Gastrocnemius medialis (tissue), 4 donors: ENCODE measurements around the gene OR10P1. TPM values are rescaled to one million over a fixed set of nuclear protein-coding genes. Genes with fewer than 3 reads are reported as not detected.
A peak's percentile ranks its signal among the peaks of the same experiment; 100 is the strongest.

Experiments used
- ATAC-seq, 2 donors: fragments of 150-250 bp; one replicate each; pipeline ENCODE4 v1.9.1; 2016
- DNase-seq, 2 donors: peaks; one replicate each; pipeline ENCODE4 v3.0.0-alpha.2; 2019
- H3K27ac ChIP-seq, 4 donors: fragments of 200-600 bp; sonication (generic); 1 replicate in 1 of 4; 2 replicates in 3 of 4; pipeline ENCODE4 v1.5.1; 2016 to 2018; ENCODE audit warnings: mild to moderate bottlenecking in 2 of 4, moderate library complexity in 1 of 4
- H3K27me3 ChIP-seq, 3 donors: fragments of 200-600 bp; sonication (generic) in 2 of 3; 1 replicate in 1 of 3; 2 replicates in 2 of 3; pipeline versions ENCODE4 v1.5.1 to v1.6.0; 2016 to 2019; ENCODE audit warnings: mild to moderate bottlenecking in 1 of 3, moderate library complexity in 1 of 3
- H3K36me3 ChIP-seq, 2 donors: fragments of 200-600 bp; sonication (generic) in 1 of 2; one replicate each; pipeline ENCODE4 v1.5.1; 2017 to 2018
- H3K4me1 ChIP-seq, 2 donors: fragments of 200-600 bp; sonication (generic) in 1 of 2; one replicate each; pipeline ENCODE4 v1.5.1; 2016 to 2017; ENCODE audit warnings: mild to moderate bottlenecking in 2 of 2
- H3K4me3 ChIP-seq, 4 donors: fragments of 200-600 bp; sonication (generic) in 3 of 4; 1 replicate in 1 of 4; 2 replicates in 3 of 4; pipeline ENCODE4 v1.5.1; 2016 to 2019; ENCODE audit warnings: mild to moderate bottlenecking in 2 of 4
- H3K9me3 ChIP-seq, 3 donors: fragments of 200-600 bp; sonication (generic) in 2 of 3; 1 replicate in 1 of 3; 2 replicates in 2 of 3; pipeline ENCODE4 v1.5.1; 2016 to 2019
- CTCF ChIP-seq, 5 experiments: fragments of 450-650 bp in 3 of 5; fragments of 200-600 bp in 2 of 5; sonication (generic) in 2 of 5; IDR thresholded peaks in 4 of 5; conservative IDR thresholded peaks in 1 of 5; 1 replicate in 4 of 5; 2 replicates in 1 of 5; pipeline ENCODE4 v1.5.1; 2016 to 2019; ENCODE audit warnings: antibody characterized with exemption in 5 of 5, mild to moderate bottlenecking in 3 of 5, moderate library complexity in 3 of 5
- POLR2A ChIP-seq, 2 donors: fragments of 450-650 bp; IDR thresholded peaks; one replicate each; pipeline ENCODE4 v1.6.1; 2017; ENCODE audit warnings: antibody characterized with exemption in 2 of 2, mild to moderate bottlenecking in 2 of 2, moderate library complexity in 2 of 2
- in situ Hi-C, 4 donors: fragments of 200-750 bp; cut with MboI; loops; one replicate each; pipeline versions ENCODE4 v1.15.0 to v1.8.0; 2017; ENCODE audit warnings: low sequenced_read_pairs in 4 of 4
- intact Hi-C: fragments of 100-400 bp; cut with DNase I; formaldehyde crosslinking; loops from one replicate; pipeline ENCODE4 v1.15.1; 2023; ENCODE audit warnings: low total_unique reads
- total RNA-seq, 4 donors: library from RNA; depleted of rRNA; stranded (reverse); fragments of >200 nt; gene quantifications; one replicate each; pipeline versions ENCODE4 v1.1.0 to v1.2.3, GENCODE V29; 2016

OR10P1 gene
- total RNA-seq, 4 donors from 2014 or later, result not detected

GRCh38 chr12:55681142-55682077 lies 44.7 kb downstream of the OR10P1 start:
- Histone ChIP-seq H3K36me3 (peaks cover 0 to 14% of the 10 kb centered on the region in 2 donors), H3K27me3 (no peaks in the 10 kb centered on the region), H3K4me3 (peak overlapping the region; percentile 33 to 56 (median 40)), H3K27ac (peak overlapping the region; percentile 68 to 87 (median 80)), H3K4me1 (peaks cover 7 to 17% of the 10 kb centered on the region in 2 donors), H3K9me3 (no peaks in the 10 kb centered on the region)
- ATAC-seq, result peak; percentile 93 to 94
- DNase-seq, result peak; percentile 63 to 85
- in situ Hi-C loops (loop anchor here in 1 of 4 donors (5.0 kb wide), 1 partner anchor 41 kb away; the partner anchor contains the start of gene RDH5), intact Hi-C loops (loop anchor here (1.0 to 2.0 kb wide), 2 partner anchors 19 to 40 kb away; no protein-coding TSS in a partner anchor)
- TF ChIP-seq POLR2A (IDR thresholded peaks at IDR 0.05) (peak in 1 of 2 donors; percentile 39), CTCF (IDR thresholded peaks at IDR 0.05 in 4 of 5, conservative IDR thresholded peaks at IDR 0.05 in 1 of 5) (peak; percentile 21 to 57 (median 53))

GRCh38 chr12:55682087-55682796 lies 45.5 kb downstream of the OR10P1 start:
- Histone ChIP-seq H3K9me3 (no peaks in the 10 kb centered on the region), H3K27ac (peak overlapping the region; percentile 68 to 87 (median 80)), H3K4me3 (peak overlapping the region; percentile 33 to 56 (median 40)), H3K27me3 (no peaks in the 10 kb centered on the region), H3K4me1 (peaks cover 7 to 17% of the 10 kb centered on the region in 2 donors), H3K36me3 (peaks cover 0 to 20% of the 10 kb centered on the region in 2 donors)
- TF ChIP-seq POLR2A (IDR thresholded peaks at IDR 0.05), result no peak
- TF ChIP-seq CTCF (IDR thresholded peaks at IDR 0.05 in 4 of 5, conservative IDR thresholded peaks at IDR 0.05 in 1 of 5), result no peak
- no peak for DNase-seq
- ATAC-seq, result peak in 1 of 2 donors; percentile 4
- intact Hi-C loops (loop anchor here (2.0 kb wide), 1 partner anchor 19 kb away; no protein-coding TSS in a partner anchor), in situ Hi-C loops (loop anchor here in 1 of 4 donors (5.0 kb wide), 1 partner anchor 40 kb away; the partner anchor contains the start of gene RDH5)

- TF ChIP-seq POLR2A (IDR thresholded peaks at IDR 0.05) (no peak), CTCF (IDR thresholded peaks at IDR 0.05 in 4 of 5, conservative IDR thresholded peaks at IDR 0.05 in 1 of 5) (no peak)
- Histone ChIP-seq H3K36me3 (peaks cover 0 to 32% of the 10 kb centered on the region in 2 donors), H3K27me3 (no peaks in the 10 kb centered on the region), H3K4me1 (peaks cover 7 to 17% of the 10 kb centered on the region in 2 donors), H3K27ac (peak overlapping the region; percentile 9 to 87 (median 23)), H3K9me3 (no peaks in the 10 kb centered on the region), H3K4me3 (no peak overlapping the region)
- DNase-seq (no peak), ATAC-seq (no peak)
- in situ Hi-C loops, result loop anchor here in 1 of 4 donors (5.0 kb wide), 1 partner anchor 39 kb away; the partner anchor contains the start of gene RDH5
- intact Hi-C loops, result loop anchor here (2.0 kb wide), 1 partner anchor 17 kb away; no protein-coding TSS in a partner anchor
Measured at GRCh38 chr12:55683676-55684075, 47.0 kb downstream of the OR10P1 start.

- in situ Hi-C loops (loop anchor here in 1 of 4 donors (5.0 kb wide), 1 partner anchor 37 kb away; the partner anchor contains the start of gene RDH5), intact Hi-C loops (no loop called here)
- DNase-seq, result no peak
- ATAC-seq, result no peak
- Histone ChIP-seq H3K36me3 (peaks cover 0 to 36% of the 10 kb centered on the region in 2 donors), H3K27ac (peak overlapping the region in 2 of 4 donors; percentile 9 to 31), H3K4me3 (no peak overlapping the region), H3K27me3 (no peaks in the 10 kb centered on the region), H3K9me3 (no peaks in the 10 kb centered on the region), H3K4me1 (peaks cover 7 to 17% of the 10 kb centered on the region in 2 donors)
- no peak for TF ChIP-seq POLR2A (IDR thresholded peaks at IDR 0.05)
- no peak for TF ChIP-seq CTCF (IDR thresholded peaks at IDR 0.05 in 4 of 5, conservative IDR thresholded peaks at IDR 0.05 in 1 of 5)
Measured at GRCh38 chr12:55684761-55685370, 48.2 kb downstream of the OR10P1 start.
